GDM1 (cell line): ENCODE data around the gene KCNH3.

ENCODE experiments used
- DNase-seq: peaks from one replicate; lab custom pipeline; 2025; lab: John Stamatoyannopoulos, UW

Gene KCNH3

DNA sequence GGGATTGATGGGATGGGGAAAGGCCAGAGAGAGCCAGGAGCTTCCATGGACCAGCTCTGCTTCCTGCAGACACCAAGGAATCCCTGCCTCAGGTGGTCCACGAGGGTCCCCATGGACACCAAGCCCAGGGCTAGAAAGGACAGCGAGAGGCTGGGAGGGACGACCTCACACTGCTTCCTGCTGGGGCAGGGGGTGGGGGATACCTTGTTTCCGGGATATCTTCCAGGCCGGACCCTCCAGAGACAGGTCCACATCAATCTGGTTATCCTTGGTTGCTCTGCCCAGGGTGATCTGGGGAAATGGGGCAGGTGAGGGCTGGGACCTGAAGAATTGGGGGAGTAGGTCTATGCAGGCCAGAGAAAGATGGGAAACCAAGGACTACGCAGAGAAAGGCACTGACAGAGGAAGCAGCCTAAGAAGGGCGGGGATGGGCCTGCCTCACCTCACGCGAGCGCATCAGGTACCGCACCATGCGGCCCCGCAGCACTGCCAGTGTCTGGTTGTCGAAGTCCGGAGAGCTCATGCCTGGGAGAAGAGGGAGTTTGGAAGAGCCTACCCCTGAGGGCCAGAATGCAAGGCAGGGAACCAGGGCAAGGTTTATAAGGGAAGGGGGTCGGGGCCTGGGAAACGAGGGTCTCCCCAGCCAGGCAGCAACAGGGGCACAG lies 20.3 kb downstream of the KCNH3 start:
- no peak for DNase-seq

GRCh38 chr12:49560695-49561094 lies 21.9 kb downstream of the KCNH3 start:
- DNase-seq = no peak

GRCh38 chr12:49562233-49562632 lies 23.4 kb downstream of the KCNH3 start:
- no peak for DNase-seq

DNA sequence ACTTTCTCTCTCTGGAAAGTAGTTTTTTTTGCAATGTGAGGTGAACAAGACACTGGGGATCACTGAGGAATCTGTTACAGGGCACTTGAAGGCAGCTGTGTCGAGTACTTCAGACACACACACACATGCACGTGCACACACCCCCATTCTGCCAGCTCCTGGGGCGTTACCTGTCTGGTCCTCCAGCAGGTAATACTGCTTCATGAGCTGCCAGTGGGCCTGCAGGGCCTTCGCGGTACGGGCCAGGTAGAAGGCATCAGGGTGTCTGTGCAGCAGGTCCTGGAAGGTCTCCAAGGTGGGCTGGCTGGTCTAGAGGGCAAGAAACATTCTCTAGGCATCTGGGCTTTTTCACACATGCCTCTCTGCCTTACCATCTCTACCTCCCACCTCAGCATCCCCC lies 24.0 kb downstream of the KCNH3 start:
- no peak for DNase-seq

- DNase-seq = no peak
These were observed 25.3 kb downstream of the KCNH3 start for GRCh38 chr12:49563951-49564685.

DNA sequence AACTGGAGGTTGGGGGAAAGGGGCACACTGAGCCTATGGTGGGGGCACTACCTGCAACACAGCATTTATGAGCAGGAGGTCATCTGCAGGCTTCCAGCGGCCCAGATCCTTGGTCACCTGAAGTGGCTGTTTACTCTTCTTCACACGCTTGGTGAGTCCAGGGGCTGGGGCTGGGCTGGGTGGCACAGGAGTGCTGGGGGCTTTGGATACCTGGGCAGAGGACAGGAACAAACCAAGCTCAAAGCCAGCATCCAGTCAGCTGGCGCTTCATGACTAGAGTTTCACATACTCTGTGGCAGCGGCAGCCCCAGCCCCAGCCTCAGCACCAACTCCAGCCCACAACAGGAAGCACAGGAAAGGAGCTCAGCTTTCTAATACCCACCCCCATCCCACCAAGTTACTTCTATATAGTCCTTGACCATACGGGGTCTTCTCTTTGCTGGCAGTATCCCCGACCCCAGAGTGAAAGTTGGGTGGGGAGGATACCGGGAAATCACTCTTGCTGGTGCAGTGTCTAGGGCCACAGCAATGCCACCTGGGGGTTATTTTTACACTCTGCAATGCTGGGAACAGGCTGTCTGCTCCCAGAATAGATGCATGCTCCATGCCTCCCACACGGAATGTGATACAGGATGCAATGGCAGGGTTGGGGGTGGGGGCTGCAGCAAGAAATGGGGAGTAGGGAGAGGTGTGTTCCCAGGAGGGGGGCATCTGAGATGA lies 26.0 kb downstream of the KCNH3 start:
- peak; percentile 25 for DNase-seq

GRCh38 chr12:49565406-49566265 lies 26.8 kb downstream of the KCNH3 start:
- no peak for DNase-seq

DNA sequence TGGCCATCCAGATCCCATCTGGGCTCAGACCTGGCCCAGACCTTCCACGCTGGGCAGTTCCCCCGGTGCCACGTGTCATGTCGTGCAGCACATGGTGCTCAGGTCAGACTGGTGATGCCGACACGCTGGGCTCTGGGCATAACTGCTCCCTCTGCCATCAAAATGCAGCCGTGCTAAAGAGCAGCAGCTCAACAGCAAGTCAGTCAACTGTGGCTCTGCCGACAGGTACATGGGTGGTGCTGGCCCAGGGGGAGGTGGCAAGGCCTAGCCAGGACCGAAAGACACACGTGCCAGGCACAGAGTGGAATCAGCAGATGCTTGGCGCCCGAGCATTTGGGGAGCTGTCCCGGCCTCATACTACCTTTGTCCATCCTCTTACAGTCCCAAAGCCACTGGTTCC lies 27.5 kb downstream of the KCNH3 start:
- DNase-seq = no peak

DNA sequence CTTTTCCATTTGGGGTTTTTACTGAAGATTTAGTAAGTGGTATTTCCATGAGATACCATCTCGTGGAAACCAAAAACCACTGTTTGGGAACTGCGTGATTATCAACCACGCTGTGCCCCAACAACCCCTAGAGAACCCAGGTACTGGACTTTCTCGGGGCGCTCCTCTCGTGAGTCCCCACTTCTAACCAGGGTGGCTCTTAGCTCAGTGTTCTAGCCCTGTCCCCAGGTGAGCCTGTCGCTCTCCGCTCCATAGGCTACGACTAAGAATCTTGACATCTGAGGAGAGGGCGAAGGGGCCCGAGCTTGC lies 28.4 kb downstream of the KCNH3 start:
- no peak for DNase-seq

DNA sequence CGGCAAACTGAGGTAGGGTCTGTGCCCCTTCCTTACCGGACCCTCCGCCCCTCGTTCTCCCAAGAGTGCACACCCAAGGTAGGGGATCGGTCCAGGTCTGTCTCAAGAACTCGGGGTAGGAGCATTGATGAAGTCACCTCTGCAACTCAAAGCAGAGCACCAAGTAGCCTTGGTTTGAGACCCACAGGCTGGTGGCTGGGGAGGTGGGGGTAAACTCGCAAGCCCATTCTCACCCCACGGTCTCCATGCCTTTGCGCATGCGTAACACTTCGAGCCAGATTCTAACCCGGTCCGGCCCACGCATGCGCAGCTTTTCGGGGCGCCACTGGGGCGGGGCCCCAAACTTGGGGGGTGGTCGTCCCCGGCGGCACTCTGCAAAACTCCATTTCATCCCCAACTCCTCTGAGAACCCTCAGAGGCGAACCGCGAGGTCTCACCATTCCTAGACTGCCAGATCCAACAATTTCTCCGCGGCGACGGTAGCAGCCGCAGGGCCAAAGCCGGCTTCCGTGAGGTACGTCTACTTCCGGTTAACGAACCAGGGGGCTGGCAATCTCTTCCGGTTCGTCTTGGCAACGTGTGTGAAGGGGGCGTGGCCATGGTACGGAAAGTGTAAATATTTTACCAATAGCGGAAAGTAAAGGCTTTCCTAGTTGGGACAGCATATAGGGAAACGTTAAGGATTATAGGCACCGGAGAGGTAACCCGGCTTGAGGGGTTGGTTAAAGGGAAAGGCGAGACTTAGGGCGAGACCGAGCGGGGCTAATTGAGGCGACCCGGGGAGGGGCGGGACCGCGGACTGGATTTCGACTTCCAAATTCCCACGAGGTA lies 29.0 kb downstream of the KCNH3 start, which contains the start of gene MCRS1:
Gene MCRS1, minus strand, starts transcription at position 532 of the 831 bp plus-strand sequence. CDS start 1,411 bp downstream, outside the sequence.
- peak; percentile 87 for DNase-seq

DNA sequence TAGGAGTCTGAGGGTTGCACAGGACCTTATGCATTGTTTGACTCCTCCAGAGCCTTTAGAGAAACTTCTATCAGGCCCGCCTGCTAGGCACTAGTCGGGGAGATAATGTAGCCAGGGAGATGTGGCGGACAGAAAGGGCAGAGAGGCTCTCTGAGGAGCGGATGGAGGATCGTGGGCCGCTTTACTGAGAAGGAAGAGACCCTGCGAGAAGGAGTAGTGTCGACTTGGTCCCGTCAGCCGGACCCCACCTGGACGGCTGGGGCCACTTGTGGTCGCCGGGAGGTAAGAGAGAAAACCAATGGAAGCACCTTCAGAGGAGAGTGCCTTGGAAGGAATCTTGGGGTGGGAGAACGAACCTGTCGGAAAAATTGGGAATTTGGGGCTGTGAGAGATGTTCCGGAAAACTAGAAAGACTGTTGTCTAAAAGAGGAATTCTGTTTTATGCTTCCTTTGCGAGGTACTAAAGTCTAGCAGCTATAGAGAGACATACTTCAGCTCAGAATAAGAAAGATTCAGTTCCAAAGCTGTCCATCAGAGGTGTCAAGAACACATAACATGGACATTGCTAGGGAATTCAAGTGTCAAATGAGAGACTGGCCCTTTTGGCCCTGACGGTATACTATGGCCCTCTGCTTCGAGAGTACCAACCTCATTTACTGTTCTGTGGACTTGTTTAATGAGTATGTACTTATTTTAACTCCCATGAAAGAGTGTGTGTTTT lies 29.8 kb downstream of the KCNH3 start:
- no peak for DNase-seq

- no peak for DNase-seq
These were observed 38.9 kb downstream of the KCNH3 start for GRCh38 chr12:49577589-49578315.

GRCh38 chr12:49578471-49579112 lies 39.8 kb downstream of the KCNH3 start:
- DNase-seq = no peak

DNA sequence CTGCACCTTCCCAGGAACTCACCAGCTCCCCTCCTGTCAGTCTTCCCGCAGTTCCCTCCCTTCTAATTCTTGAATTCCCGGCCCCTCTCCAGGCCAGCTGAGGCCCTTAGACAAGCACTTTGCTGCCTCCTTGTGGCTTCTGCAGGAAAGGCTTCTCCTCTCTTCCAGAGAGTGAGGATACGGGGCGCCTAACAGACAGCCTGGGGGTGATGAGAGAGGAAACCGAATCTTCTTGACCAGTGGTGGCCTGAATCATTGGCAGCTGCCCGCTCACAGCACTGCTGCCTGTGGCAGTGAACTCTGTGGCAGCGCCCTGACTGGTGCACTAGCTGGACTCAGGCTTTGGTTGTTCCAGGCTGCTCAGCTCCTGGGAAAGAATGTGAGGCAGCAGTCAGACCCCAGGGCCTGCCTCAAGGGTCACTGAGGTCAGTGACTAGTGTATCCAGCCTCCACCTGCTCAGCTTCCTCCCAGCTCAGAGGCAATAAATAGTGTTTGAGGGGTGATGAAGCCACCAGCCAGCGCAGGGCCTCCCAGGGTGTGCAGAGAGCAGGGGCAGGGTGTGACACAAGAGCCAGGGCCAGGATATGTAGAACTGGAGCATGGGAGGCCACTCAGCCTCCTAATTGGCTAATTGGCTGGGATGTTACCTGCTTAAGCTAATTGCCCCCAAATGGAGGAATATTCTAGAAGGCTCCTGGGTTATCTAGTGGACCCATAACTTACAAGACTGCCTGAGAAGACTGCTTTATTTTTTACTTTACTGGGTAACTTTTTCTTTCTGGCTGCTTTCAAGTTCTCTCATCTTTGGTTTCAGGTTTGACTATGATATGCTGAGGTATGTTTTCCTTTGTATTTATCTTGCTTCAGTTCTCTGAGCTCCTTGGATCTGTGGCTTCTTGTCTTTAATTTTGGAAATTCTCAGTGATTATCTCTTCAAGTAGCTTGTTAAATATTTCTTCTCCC lies 42.0 kb downstream of the KCNH3 start:
- peak; percentile 20 for DNase-seq

GRCh38 chr12:49582201-49582600 lies 43.4 kb downstream of the KCNH3 start:
- DNase-seq = no peak

DNA sequence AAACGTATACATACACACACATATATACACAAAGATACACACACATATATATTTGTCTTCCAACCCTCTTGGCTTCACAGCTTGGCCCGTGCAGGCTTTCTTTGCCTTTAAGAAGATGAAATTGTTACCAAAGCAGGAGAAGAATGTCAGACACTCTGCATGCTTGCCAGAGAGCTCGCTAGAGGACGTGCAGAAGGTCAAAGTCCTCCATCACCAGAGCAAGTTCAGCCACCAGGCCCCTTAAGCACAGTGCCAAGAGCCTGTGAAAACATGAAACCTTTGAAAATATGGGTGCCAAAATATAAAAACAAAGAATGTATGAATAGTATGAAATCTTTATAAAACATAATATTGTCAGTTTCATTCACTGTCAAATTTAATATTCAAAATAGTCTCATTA lies 44.0 kb downstream of the KCNH3 start:
- DNase-seq = no peak

GRCh38 chr12:49583366-49584094 lies 44.7 kb downstream of the KCNH3 start:
- no peak for DNase-seq

GRCh38 chr12:49584591-49584990 lies 45.8 kb downstream of the KCNH3 start:
- DNase-seq = no peak
